GM19438 (cell line): ENCODE data around the gene PANK1.

Experiments
- ATAC-seq: cut with Tn5 transposase; IDR thresholded peaks from one replicate; pipeline ENCODE4 v1.9.1; 2021; ENCODE audit warnings: low read depth; ENCODE audit not compliant: unreplicated experiment

Gene PANK1

GRCh38 chr10:89652806-89653370 lies 7.8 kb upstream of the PANK1 start:
- peak; percentile 2 for ATAC-seq

GRCh38 chr10:89651916-89652573 lies 7.0 kb upstream of the PANK1 start:
- ATAC-seq: no peak

DNA sequence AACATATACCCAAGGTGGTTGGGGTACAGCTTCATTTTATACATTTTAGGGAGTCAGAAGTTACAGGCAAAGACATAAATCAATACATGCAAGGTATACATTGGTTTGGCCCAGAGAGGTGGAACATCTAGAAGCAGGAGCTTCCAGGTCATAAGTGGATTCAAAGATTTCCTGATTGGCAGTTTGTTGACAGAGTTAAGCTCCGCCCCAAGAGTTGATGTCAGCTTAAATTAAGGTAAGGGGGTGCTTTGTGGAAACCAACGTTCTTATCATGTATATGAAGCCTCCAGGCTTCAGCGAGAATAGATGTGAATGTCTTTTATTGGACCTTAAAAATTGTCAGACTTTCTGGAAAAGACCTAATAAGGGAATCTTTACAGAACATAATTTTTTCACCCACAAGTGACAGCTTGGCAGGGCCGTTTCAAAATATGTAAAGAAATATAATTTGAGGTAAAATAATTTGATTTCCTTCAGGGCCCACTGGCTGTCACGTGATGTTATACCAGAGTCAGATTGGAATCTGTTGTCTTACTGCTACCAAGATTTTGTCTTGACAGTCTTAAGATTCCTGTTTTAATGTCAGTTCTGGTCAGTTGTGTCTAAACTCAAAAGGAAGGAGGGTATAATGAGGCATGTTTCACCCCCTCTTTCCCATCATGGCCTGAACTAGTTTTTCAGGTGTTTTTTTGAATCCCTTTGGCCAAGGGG lies 6.3 kb upstream of the PANK1 start:
- no peak for ATAC-seq

- no peak for ATAC-seq
Observed at GRCh38 chr10:89649051-89649450, 4.0 kb upstream of the PANK1 start.

GRCh38 chr10:89648074-89648473 lies 3.0 kb upstream of the PANK1 start:
- no peak for ATAC-seq

DNA sequence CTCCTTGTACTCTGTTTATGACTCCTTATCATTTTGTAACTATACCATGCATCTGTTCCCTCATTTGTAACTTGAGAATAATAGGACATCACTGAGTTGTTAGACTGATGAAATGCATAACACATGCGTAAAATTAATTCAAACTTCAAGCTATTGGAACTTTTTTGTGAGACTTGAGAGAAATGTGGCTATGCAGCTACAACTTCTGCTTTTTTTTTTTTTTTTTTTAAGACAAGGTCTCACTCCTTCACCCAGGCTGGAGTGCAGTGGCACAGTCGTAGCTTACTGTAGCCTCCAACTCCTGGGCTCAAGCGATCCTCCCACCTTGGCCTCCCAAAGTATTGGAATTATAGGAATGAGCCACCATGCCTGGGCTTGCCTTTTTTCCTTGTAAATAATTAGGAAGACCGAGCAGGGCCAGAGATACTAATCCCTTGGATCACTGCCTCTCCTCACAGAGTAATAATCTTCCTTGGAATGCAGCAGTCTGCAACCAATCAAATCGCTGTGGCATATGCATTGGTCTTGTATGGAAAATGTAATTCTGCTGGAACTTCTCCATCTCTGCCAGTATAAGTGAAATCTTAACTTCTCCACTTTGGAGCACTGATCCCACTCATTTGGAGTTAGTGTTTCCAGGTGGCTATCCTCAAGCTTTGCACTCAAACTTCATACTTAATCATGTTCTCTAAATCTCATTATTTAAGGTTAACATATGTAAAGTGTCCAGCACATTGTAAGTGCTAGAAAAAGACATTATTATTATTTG lies 2.0 kb upstream of the PANK1 start:
- ATAC-seq: no peak

DNA sequence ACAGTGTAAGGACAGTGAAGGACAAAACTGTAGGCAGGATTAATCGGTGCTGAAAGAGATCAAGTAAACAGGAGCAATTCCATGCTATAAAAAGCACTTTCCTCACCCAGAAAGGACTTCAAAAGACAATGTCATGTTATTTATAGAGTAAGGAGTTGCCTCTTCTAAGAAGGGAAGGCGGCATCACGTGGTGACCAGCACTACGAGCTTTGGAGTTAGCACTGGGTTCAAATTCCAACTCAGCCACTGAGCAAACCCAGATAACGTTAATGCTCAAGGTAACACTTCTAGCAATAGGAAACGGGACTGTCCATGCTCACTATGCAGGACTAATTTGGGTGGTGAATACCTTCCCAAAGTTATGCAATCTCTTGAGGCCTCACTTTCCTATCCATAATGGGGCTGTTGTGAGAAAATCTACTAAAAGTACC lies 715 bp upstream of the PANK1 start:
- no peak for ATAC-seq

- peak; percentile 28 for ATAC-seq
Observed at GRCh38 chr10:89644691-89644966, 413 bp downstream of the PANK1 start.

- ATAC-seq: peak; percentile 83
Observed at GRCh38 chr10:89643812-89644690, 991 bp downstream of the PANK1 start.

DNA sequence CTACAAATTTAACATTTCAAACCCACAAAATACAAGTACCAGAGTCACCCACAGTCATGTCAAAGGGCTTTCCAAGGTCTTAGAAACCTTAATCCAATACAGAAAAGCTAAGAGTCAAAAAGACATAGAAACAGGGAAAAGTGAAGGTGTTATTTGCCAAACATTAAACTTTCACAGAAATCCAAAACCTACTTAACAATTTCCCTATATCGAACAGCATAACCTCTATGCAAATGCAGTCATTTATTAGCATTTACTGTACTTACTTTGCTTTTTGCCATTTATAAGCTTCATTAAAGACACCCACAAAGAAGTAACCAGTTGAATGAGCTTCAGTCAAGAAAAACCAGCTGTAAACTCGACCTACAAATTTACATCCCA lies 1.6 kb downstream of the PANK1 start:
- ATAC-seq: no peak

DNA sequence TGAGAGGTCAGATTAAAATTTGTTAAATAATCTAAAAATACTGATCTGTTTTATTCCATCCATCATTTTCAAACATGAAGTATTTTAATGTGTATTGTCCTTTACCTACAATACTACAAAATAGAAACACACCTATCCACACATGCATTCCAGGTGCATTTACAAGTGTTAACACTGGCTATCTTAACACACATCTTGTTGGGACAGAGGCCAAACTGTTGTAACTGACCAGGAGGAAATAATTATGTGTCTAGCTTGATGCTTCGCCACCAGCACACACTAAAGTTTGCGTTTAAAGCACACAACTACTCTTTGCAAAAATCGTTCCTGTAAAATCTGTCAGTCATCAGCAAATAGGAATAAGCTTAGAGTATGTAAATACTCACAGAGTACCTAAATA lies 2.8 kb downstream of the PANK1 start:
- ATAC-seq: no peak

DNA sequence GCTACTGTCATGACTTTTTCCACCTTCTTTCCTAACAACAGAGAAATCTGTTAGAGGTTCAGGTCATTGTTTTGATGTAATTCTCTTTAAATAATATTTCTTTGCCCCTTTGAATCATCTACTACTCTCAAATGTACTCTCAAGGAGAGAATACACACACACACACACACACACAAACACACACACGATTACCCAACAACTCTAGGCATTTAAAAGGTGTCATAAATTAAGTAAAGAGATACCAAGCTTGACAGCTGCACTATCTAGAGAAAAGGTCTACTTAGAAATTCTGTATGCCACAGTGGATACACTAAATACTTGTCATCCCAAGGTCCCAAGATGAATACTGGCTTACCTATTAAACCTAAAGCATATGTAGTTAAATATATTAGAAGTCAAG lies 4.8 kb downstream of the PANK1 start:
- ATAC-seq: no peak

DNA sequence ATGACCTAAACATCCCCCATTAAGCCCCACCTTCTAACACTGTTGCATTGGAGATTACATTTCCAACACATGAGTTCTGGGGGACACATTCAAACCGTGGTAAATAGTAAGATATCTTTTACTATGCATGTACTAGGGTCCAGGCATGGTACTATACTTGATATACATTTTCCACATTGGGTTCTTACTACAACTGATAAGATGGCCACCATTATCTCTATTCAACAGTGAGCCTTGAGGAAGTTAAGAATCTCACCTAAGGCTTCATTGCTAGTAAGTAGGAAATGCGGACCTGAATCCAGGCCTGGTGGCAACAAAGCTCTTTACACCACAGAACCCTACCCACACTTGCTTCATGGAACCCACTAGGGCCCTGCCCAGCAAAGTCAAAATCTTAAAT lies 5.7 kb downstream of the PANK1 start:
- no peak for ATAC-seq

DNA sequence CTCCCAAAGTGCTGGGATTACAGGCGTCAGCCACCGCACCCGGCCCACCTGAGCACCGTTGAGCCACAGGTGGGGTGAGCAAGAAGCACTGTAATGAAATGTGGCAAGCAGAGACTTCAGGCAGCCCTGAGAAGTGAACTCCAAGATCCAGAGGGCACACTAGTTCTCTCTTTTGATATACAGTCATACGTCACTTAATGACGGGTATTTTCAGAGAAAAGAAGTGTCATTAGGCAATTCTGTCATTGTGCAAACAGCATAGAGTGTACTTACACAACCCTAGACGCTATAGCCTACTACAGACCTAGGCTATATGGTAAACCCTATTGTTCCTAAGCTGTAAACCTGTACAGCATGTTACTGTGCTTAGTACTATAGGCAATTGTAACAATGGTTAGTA lies 7.9 kb downstream of the PANK1 start:
- ATAC-seq: no peak

- no peak for ATAC-seq
Observed at GRCh38 chr10:89634637-89635036, 10.4 kb downstream of the PANK1 start.

DNA sequence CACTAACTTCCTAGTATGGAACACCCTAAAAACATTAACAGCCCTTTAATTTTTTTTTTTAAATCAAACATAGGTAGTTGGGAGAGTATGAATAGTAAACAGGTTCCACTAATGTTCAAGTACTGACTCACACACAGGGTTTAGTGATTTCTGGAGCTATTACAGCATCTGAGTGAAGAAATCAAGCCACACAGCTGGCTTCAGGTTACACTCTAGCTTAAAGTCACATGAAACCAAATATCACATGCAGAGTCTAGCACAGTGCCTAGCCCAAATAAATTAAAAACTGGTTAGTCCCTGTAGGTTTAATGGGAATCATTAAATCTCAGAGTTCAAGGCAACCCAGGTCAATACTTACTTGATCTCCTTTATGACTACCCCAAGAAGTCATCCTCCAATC lies 11.6 kb downstream of the PANK1 start:
- no peak for ATAC-seq

- ATAC-seq: no peak
Observed at GRCh38 chr10:89632824-89633223, 12.2 kb downstream of the PANK1 start.

GRCh38 chr10:89627830-89628229 lies 17.2 kb downstream of the PANK1 start:
- ATAC-seq: no peak

DNA sequence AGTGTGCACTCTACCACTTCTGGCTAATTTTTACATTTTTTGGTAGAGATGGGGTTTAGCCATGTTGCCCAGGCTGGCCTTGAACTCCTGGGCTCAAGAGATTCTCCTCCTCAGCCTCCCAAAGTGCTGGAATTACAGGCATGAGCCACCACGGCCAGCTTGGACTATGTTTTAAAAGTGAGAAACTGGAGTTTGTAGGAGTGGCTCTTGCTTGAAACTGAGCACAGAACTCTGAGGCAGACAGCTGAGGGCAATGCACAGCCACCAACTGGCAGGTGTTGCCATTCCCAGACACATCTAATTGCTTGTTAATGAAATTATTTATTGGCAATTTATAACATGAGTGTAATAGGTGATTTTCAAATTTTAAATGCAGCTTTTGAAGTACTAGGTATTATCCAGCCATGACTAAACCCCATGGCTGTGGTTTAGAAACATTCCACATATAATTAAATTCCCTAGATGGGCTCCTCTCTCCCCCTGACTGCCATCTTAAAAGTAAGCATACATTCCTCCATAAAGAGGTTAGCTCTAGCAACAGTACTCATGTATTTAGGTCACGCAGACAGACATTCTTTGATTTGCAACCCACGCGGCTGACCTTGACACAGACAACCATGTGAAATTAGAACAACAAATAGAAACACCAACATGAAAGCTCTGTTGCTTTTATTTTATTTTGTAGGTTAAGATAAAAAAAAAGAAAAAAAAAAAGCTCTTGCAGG lies 19.8 kb downstream of the PANK1 start:
- ATAC-seq: no peak

DNA sequence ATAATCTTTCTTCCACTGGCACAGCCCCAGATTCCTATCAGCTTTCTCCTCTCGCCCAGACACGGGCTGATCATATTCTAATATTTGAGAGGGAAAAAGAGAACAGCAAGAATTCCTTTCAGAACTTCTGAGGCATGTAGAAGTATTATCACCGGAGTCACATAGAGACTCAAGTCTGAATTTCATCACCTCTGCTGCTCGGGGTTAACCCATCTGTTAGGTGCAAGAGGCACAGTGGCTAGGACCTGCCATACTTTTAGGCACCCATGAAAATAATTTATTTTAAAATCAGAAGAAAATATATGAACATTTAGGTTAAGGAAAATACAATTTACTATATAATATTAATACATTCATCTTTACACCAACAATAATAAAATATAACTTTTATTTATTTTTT lies 21.0 kb downstream of the PANK1 start:
- no peak for ATAC-seq
